ENCODE results near the gene FAM163A. TPM values are rescaled to one million over a fixed set of nuclear protein-coding genes. Genes with fewer than 3 reads are reported as not detected.

FAM163A gene
- total and polyA plus RNA-seq, 7 donors: 0.36 to 2.4 (median 1.2) TPM; not detected in 1

DNA sequence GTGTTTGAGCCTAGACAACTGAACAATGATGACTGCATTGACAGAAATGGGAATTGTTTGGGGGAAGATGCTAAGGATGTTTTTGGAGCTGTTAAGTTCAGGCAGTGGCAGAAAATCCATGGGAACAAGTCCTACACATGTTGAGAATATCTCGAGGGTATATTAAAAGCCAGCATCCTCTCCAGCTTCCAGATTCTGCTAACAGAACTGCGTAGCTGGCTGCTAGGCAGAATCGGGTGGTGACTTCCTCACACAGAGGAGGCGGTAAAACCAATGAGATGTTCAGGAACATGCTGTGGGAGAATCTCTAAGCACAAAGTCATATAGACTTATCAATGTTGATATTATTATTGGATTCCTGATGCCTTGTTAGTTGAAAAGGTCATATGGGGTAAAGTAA lies 14.8 kb downstream of the FAM163A start:
- Histone ChIP-seq H3K27ac (no peak overlapping the region), H3K9me3 (no peaks in the 10 kb centered on the region), H3K4me3 (no peak overlapping the region), H3K36me3 (no peaks in the 10 kb centered on the region), H3K4me1 (peaks cover 0 to 24% (median 17%) of the 10 kb centered on the region in 4 donors), H3K27me3 (no peaks in the 10 kb centered on the region)
- intact Hi-C loops (cut with DNase I): no loop called here
- TF ChIP-seq POLR2AphosphoS5 (IDR thresholded peaks at IDR 0.05): no peak
- TF ChIP-seq EP300 (IDR thresholded peaks at IDR 0.05): no peak
- TF ChIP-seq, protein P1, sequence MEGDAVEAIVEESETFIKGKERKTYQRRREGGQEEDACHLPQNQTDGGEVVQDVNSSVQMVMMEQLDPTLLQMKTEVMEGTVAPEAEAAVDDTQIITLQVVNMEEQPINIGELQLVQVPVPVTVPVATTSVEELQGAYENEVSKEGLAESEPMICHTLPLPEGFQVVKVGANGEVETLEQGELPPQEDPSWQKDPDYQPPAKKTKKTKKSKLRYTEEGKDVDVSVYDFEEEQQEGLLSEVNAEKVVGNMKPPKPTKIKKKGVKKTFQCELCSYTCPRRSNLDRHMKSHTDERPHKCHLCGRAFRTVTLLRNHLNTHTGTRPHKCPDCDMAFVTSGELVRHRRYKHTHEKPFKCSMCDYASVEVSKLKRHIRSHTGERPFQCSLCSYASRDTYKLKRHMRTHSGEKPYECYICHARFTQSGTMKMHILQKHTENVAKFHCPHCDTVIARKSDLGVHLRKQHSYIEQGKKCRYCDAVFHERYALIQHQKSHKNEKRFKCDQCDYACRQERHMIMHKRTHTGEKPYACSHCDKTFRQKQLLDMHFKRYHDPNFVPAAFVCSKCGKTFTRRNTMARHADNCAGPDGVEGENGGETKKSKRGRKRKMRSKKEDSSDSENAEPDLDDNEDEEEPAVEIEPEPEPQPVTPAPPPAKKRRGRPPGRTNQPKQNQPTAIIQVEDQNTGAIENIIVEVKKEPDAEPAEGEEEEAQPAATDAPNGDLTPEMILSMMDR (IDR thresholded peaks at IDR 0.05): no peak
- no peak for TF ChIP-seq POLR2A (IDR thresholded peaks at IDR 0.05)
- WGBS, 2 donors: 74 to 80% methylated on average over 4 of the region's 4 CpGs
- DNase-seq: no peak

DNA sequence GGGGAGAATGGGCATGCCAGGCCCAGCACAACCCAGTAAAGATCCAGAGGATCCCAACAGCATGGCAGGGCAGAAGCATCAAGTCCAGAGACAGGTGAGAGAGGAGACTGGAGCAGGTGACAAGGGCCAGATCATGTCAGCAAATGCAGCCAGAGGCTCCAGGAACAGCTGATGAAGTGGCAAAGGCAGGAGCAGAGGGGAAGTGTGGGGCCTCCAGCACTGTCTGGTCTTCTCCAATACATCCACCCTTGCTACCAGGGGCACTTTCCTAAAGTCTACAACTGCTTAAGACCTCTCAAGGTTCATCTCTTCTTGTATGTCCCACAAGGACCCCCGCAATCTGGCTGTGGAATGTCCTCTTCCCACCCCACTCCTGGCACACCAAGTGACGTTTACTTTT lies 17.4 kb downstream of the FAM163A start:
- Histone ChIP-seq H3K9me3 (no peaks in the 10 kb centered on the region), H3K4me1 (peaks cover 0 to 6% (median 0%) of the 10 kb centered on the region in 4 donors), H3K4me3 (no peak overlapping the region), H3K36me3 (no peaks in the 10 kb centered on the region), H3K27me3 (no peaks in the 10 kb centered on the region), H3K27ac (no peak overlapping the region)
- intact Hi-C loops (cut with DNase I): no loop called here
- WGBS, 2 donors: 74 to 84% methylated on average over 2 of the region's 2 CpGs
- TF ChIP-seq, protein P1 (IDR thresholded peaks at IDR 0.05): no peak
- TF ChIP-seq POLR2A (IDR thresholded peaks at IDR 0.05): no peak
- TF ChIP-seq POLR2AphosphoS5 (IDR thresholded peaks at IDR 0.05): no peak
- TF ChIP-seq EP300 (IDR thresholded peaks at IDR 0.05): no peak
- no peak for DNase-seq

DNA sequence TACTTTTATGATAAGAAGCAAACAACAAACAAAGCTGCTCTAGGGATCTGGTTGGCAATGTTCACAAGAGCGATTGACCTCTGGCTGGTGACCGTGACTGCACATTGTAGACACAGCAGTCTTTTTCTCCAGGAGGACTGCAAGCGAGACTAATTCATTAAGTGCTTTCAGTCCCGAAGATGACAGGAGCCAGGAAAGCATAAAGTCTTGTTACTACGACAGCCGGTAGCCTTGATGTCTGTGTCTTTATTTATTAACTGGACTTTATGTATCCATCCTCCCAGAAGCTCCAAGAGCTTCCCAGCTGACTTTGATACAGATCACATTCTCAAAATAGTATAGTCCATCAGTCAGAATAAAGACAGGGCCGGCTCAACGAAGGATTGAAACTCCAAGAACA lies 18.2 kb downstream of the FAM163A start:
- no peak overlapping the region for H3K27ac ChIP-seq

DNA sequence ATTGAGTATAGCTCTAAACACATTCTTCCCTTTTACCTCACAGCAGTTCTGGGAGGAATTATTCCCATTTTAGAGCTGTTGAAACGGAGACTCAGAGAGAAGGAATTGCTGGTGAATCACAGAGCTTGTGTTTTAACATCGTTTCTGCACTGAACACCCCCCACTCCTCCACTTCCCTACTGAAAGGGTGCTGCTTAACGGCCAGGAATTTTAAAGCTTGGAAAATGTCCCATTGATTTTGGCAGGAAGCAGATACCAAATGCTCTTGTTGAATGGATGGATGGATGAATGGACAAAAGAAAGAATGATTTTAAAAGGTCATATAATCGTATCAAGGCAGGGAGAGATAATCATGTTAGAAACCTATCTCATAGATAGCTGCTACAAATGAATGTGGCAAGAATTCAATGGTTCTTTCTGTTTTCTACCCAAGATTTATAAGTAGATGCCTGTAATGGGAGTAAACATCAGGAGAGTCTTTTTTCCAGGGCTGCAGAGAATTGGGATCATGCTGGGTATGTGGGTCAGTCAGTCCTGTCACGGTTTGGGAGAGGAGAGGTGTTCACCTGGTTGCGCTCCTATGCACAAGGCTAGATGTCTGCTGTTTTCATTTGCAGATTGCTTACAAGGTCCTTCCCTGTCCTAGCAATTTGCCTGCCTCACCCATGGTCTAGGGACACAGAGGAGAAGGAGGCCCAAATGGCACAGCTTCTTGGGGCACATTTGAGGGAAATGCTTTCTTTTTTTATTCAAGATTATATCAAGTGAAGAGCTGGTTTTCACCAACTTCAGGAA lies 19.0 kb downstream of the FAM163A start:
- H3K9me3 ChIP-seq: no peaks in the 10 kb centered on the region
- no peaks in the 10 kb centered on the region for H3K36me3 ChIP-seq
- H3K27me3 ChIP-seq: no peaks in the 10 kb centered on the region
- H3K27ac ChIP-seq: no peak overlapping the region
- TF ChIP-seq EP300 (IDR thresholded peaks at IDR 0.05): no peak
- TF ChIP-seq, protein P1 (IDR thresholded peaks at IDR 0.05): no peak
- no peak for TF ChIP-seq POLR2AphosphoS5 (IDR thresholded peaks at IDR 0.05)
- TF ChIP-seq POLR2A (IDR thresholded peaks at IDR 0.05): no peak
- H3K4me3 ChIP-seq: no peak overlapping the region
- intact Hi-C loops (cut with DNase I): no loop called here
- 60 to 61% methylated on average over 6 of the region's 6 CpGs for WGBS, 2 donors
- DNase-seq: no peak
- peaks cover 0 to 6% (median 0%) of the 10 kb centered on the region in 4 donors for H3K4me1 ChIP-seq

More for the DNA sequence above, 18.2 kb downstream of the FAM163A start:
- Histone ChIP-seq H3K4me1 (peaks cover 0 to 6% (median 0%) of the 10 kb centered on the region in 4 donors), H3K36me3 (no peaks in the 10 kb centered on the region), H3K9me3 (no peaks in the 10 kb centered on the region), H3K27me3 (no peaks in the 10 kb centered on the region), H3K4me3 (no peak overlapping the region)
- intact Hi-C loops (cut with DNase I): no loop called here
- 60 to 64% methylated on average over 8 of the region's 8 CpGs for WGBS, 2 donors
- no peak for DNase-seq
- TF ChIP-seq POLR2A (IDR thresholded peaks at IDR 0.05) (no peak), POLR2AphosphoS5 (IDR thresholded peaks at IDR 0.05) (no peak), EP300 (IDR thresholded peaks at IDR 0.05) (no peak)
- TF ChIP-seq, protein P1 (IDR thresholded peaks at IDR 0.05): no peak
